ENCODE results near the gene HNRNPA3.

DNA sequence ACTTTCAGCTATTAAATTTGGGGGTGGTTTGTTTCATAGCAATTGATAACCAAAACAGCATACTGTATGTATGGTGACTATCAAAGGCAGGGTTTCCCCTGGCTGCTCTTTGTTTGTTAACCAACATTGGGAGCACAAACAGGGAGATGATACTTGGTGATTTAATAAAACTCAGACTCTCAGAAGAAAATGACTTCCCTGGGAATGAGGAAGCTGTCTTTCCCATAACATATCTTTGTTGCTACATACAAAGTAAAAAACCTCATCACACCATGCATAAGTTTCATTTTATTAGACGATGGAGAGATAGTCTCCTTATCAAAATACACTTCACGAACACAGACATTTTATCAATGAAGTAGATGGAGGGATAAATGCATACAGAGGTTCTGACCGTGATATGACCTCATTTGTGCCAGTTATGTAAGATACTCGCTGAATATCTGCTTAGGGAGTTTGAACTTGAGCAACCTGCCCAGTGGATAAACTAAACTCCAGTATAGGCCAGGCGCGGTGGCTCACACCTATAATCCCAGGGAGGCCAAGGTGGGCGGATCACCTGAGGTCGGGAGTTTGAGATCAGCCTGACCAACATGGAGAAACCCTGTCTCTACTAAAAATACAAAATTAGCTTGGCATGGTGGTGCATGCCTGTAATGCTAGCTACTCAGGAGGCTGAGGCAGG is 55.7 kb downstream of the HNRNPA3 start:
- TF ChIP-seq, protein P1, sequence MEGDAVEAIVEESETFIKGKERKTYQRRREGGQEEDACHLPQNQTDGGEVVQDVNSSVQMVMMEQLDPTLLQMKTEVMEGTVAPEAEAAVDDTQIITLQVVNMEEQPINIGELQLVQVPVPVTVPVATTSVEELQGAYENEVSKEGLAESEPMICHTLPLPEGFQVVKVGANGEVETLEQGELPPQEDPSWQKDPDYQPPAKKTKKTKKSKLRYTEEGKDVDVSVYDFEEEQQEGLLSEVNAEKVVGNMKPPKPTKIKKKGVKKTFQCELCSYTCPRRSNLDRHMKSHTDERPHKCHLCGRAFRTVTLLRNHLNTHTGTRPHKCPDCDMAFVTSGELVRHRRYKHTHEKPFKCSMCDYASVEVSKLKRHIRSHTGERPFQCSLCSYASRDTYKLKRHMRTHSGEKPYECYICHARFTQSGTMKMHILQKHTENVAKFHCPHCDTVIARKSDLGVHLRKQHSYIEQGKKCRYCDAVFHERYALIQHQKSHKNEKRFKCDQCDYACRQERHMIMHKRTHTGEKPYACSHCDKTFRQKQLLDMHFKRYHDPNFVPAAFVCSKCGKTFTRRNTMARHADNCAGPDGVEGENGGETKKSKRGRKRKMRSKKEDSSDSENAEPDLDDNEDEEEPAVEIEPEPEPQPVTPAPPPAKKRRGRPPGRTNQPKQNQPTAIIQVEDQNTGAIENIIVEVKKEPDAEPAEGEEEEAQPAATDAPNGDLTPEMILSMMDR (IDR thresholded peaks at IDR 0.05): no peak
- no peak for TF ChIP-seq EZH2 (IDR thresholded peaks at IDR 0.05; ENCODE audit: borderline replicate concordance, insufficient read depth, low read depth, low read length, poor library complexity, severe bottlenecking)

Data from B cell (primary cell).